Measurements from ENCODE around the gene POU2AF1.

DNA sequence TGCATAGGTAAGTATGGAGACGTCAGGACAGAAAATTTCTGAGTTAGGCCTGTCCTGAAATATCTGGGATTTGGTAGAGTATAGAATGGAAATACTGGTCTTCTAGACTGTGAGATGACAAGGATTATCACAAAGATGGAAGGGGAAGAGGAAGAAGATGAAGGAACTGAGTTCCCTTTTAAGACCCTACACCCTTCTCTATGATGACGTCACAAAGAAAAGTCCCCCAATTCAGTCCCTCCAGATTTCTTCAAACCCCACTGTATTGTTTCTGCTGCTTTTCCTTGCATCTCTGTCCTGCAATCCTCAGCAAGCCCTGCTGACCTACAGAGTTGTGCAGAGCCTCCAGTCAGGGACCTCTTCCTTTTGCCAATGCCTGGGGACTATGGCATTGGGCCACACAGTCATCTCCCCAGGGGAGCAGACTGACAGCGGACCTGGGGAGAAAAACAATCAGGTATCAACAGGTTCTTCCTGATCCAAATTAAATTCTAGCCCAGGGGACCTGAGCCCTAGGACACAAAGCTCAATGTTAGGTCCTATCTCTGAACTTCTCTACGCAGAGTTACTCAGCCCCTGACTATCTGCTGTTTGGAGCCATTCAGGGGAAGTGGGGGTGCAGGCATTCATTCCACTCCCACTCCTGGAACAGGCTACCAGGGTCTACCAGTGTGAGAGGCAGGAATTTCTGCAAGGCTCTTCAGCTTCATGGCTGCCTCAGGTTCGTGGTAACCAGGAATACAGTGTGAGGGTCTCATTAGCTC lies 49.2 kb upstream of the POU2AF1 start:
- TF ChIP-seq, protein P1, sequence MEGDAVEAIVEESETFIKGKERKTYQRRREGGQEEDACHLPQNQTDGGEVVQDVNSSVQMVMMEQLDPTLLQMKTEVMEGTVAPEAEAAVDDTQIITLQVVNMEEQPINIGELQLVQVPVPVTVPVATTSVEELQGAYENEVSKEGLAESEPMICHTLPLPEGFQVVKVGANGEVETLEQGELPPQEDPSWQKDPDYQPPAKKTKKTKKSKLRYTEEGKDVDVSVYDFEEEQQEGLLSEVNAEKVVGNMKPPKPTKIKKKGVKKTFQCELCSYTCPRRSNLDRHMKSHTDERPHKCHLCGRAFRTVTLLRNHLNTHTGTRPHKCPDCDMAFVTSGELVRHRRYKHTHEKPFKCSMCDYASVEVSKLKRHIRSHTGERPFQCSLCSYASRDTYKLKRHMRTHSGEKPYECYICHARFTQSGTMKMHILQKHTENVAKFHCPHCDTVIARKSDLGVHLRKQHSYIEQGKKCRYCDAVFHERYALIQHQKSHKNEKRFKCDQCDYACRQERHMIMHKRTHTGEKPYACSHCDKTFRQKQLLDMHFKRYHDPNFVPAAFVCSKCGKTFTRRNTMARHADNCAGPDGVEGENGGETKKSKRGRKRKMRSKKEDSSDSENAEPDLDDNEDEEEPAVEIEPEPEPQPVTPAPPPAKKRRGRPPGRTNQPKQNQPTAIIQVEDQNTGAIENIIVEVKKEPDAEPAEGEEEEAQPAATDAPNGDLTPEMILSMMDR (IDR thresholded peaks at IDR 0.05) = no peak
- no peak for TF ChIP-seq ZFX (IDR thresholded peaks at IDR 0.05; ENCODE audit: borderline replicate concordance)
